ENCODE measurements around the gene UNC13D.

- TF ChIP-seq, protein P1, sequence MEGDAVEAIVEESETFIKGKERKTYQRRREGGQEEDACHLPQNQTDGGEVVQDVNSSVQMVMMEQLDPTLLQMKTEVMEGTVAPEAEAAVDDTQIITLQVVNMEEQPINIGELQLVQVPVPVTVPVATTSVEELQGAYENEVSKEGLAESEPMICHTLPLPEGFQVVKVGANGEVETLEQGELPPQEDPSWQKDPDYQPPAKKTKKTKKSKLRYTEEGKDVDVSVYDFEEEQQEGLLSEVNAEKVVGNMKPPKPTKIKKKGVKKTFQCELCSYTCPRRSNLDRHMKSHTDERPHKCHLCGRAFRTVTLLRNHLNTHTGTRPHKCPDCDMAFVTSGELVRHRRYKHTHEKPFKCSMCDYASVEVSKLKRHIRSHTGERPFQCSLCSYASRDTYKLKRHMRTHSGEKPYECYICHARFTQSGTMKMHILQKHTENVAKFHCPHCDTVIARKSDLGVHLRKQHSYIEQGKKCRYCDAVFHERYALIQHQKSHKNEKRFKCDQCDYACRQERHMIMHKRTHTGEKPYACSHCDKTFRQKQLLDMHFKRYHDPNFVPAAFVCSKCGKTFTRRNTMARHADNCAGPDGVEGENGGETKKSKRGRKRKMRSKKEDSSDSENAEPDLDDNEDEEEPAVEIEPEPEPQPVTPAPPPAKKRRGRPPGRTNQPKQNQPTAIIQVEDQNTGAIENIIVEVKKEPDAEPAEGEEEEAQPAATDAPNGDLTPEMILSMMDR (IDR thresholded peaks at IDR 0.05 in 8 of 11, conservative IDR thresholded peaks at IDR 0.05 in 3 of 11): no peak
- TF ChIP-seq POLR2A (IDR thresholded peaks at IDR 0.05) (no peak), POLR2AphosphoS5 (IDR thresholded peaks at IDR 0.05) (peak in 1 of 3 donors; percentile 10)
Measured at GRCh38 chr17:75812096-75813013, 31.8 kb downstream of the UNC13D start.
